Right renal cortex interstitium (tissue), 3 donors: ENCODE data around the gene AVP. TPM values are rescaled to one million over a fixed set of nuclear protein-coding genes. Genes with fewer than 3 reads are reported as not detected.

Experiments used
- polyA plus RNA-seq, 3 donors: library from polyadenylated mRNA; unstranded; fragments of 120-200 nt; gene quantifications; one replicate each; pipeline ENCODE4 v1.2.1, GENCODE V29; 2013; ENCODE audit not compliant: insufficient read length in 3 of 3

The AVP gene
- polyA plus RNA-seq, 3 donors, result not detected

Other genes with a start within 250 kb of the AVP start
- 10 to 100 TPM; 52.1 to 59.9 (median 52.4) TPM for gene PCED1A, start 244.1 kb downstream of the AVP start, polyA plus RNA-seq
- 10 to 100 TPM; 34.5 to 38.0 (median 35.3) TPM for gene VPS16, start 244.0 kb downstream of the AVP start, polyA plus RNA-seq
- gene PTPRA, start 211.2 kb downstream of the AVP start, polyA plus RNA-seq, result 100 to 1,000 TPM; 106 to 117 (median 114) TPM
- under 1 TPM in 2 of 3 donors, not detected in 1; 0.22 to 0.34 TPM for gene GNRH2, start 41.1 kb downstream of the AVP start, polyA plus RNA-seq
- gene MRPS26, start 38.7 kb downstream of the AVP start, polyA plus RNA-seq, result 10 to 100 TPM; 49.1 to 57.7 (median 49.6) TPM
- gene OXT, start 13.1 kb downstream of the AVP start, polyA plus RNA-seq, result under 1 TPM in 2 of 3 donors, not detected in 1; 0.40 to 0.47 TPM
- gene FASTKD5, start 75.1 kb upstream of the AVP start, polyA plus RNA-seq, result 10 to 100 TPM; 20.4 to 22.5 (median 20.8) TPM
- 10 to 100 TPM in 2 of 3 donors, 1 to 10 TPM in 1; 8.5 to 10.3 (median 10.0) TPM for gene UBOX5, start 75.1 kb upstream of the AVP start, polyA plus RNA-seq
- 10 to 100 TPM; 12.5 to 13.0 (median 12.8) TPM for gene LZTS3, start 88.8 kb upstream of the AVP start, polyA plus RNA-seq
- gene DDRGK1, start 120.0 kb upstream of the AVP start, polyA plus RNA-seq, result 10 to 100 TPM; 46.7 to 55.0 (median 51.2) TPM
- gene ITPA, start 124.8 kb upstream of the AVP start, polyA plus RNA-seq, result 10 to 100 TPM; 43.2 to 46.1 (median 45.6) TPM
- gene SLC4A11, start 154.5 kb upstream of the AVP start, polyA plus RNA-seq, result 1 to 10 TPM; 1.6 to 1.7 (median 1.6) TPM